A549 (cell line): ENCODE data around the gene FANCC. TPM values are rescaled to one million over a fixed set of nuclear protein-coding genes. Genes with fewer than 3 reads are reported as not detected.
A peak's percentile ranks its signal among the peaks of the same experiment; 100 is the strongest.

Source experiments
- ATAC-seq, 2 experiments: fragments of 200-7000 bp in 1 of 2; fragments of >200 bp in 1 of 2; cut with Nextera tagmentation in 1 of 2; cut with Tn5 transposase in 1 of 2; 3 replicates each; pipeline versions ENCODE4 v1.8.0 to v1.9.1; 2018 to 2020; ENCODE audit warnings: mild to moderate bottlenecking in 1 of 2, moderate library complexity in 1 of 2
- CTCF ChIA-PET: fragments of 300-600 bp; sonication (Branson Sonifier 250); formaldehyde crosslinking; extraction: SDS; loops from one replicate; lab custom pipeline; 2021; ENCODE audit warnings: antibody characterized with exemption, inconsistent platforms; lab: Yijun Ruan, JAX
- POLR2A ChIA-PET: fragments of 350-600 bp; formaldehyde crosslinking; extraction: SDS; loops from one replicate; lab custom pipeline; 2021; ENCODE audit warnings: antibody characterized with exemption, inconsistent platforms; lab: Yijun Ruan, JAX
- DNase-seq, 2 experiments: peaks; one replicate each; pipeline versions ENCODE4 v3.0.0 to v3.0.0-alpha.2; 2011 to 2016; ENCODE audit warnings: low read depth in 1 of 2, low spot score in 1 of 2
- FAIRE-seq: peaks from 2 replicates; lab custom pipeline; 2011; peaks lifted over from hg19 to GRCh38; lab: Jason Lieb, UNC
- H3K27ac ChIP-seq, 2 experiments: fragments of >200 bp; sonication (Bioruptor Twin); formaldehyde crosslinking; 3 replicates each; pipeline ENCODE4 v1.5.1; 2016 to 2017
- H3K4me1 ChIP-seq: fragments of >200 bp; sonication (Bioruptor Twin); formaldehyde crosslinking; 3 replicates; pipeline ENCODE4 v1.6.1; 2016
- H3K4me2 ChIP-seq: fragments of >200 bp; sonication (Bioruptor Twin); formaldehyde crosslinking; 3 replicates; pipeline ENCODE4 v1.6.1; 2016
- H3K4me3 ChIP-seq: fragments of >200 bp; sonication (Bioruptor Twin); formaldehyde crosslinking; 3 replicates; pipeline ENCODE4 v1.5.1; 2016
- H3K9me3 ChIP-seq: fragments of >200 bp; sonication (Bioruptor Twin); formaldehyde crosslinking; 3 replicates; pipeline ENCODE4 v1.6.1; 2016
- BCL3 ChIP-seq: fragments of >200 bp; sonication (Bioruptor Twin); formaldehyde crosslinking; IDR thresholded peaks from 3 replicates; pipeline ENCODE4 v1.6.1; 2016
- BHLHE40 ChIP-seq: IDR thresholded peaks from 2 replicates; pipeline ENCODE4 v1.6.1; 2012; ENCODE audit warnings: low read depth, low read length, inconsistent platforms
- CBX2 ChIP-seq: fragments of 200-600 bp; sonication (generic); IDR thresholded peaks from 2 replicates; pipeline ENCODE4 v1.6.1; 2016; ENCODE audit warnings: low read depth, mild to moderate bottlenecking, borderline replicate concordance
- CBX8 ChIP-seq: fragments of 200-600 bp; sonication (generic); IDR thresholded peaks from 2 replicates; pipeline ENCODE4 v1.6.1; 2016
- CEBPB ChIP-seq, 2 experiments: fragments of >200 bp in 1 of 2; sonication (Bioruptor Twin) in 1 of 2; formaldehyde crosslinking in 1 of 2; IDR thresholded peaks; 2 replicates each; pipeline ENCODE4 v1.6.1; 2012 to 2016
- CHD2 ChIP-seq: fragments of 150-350 bp; IDR thresholded peaks from 2 replicates; pipeline ENCODE4 v1.6.1; 2014; ENCODE audit warnings: low read length; ENCODE audit not compliant: partially characterized antibody
- CHD4 ChIP-seq: fragments of 200-600 bp; sonication (generic); IDR thresholded peaks from 2 replicates; pipeline ENCODE4 v1.6.1; 2016; ENCODE audit warnings: antibody characterized with exemption, mild to moderate bottlenecking, borderline replicate concordance
- CTCF ChIP-seq: fragments of >200 bp; sonication (Bioruptor Twin); formaldehyde crosslinking; IDR thresholded peaks from 3 replicates; pipeline ENCODE4 v1.5.1; 2016
- EHF ChIP-seq: fragments of 250-450 bp; sonication (Bioruptor Pico); IDR thresholded peaks from 2 replicates; pipeline ENCODE4 v1.5.0; 2020; ENCODE audit warnings: mild to moderate bottlenecking
- EHMT2 ChIP-seq: fragments of 200-600 bp; sonication (generic); IDR thresholded peaks from 2 replicates; pipeline ENCODE4 v1.6.1; 2016; ENCODE audit warnings: antibody characterized with exemption, low read depth, mild to moderate bottlenecking, moderate library complexity
- EP300 ChIP-seq, 2 experiments: fragments of >200 bp; sonication (Bioruptor Twin); formaldehyde crosslinking; IDR thresholded peaks; 2 replicates in 1 of 2; 3 replicates in 1 of 2; pipeline ENCODE4 v1.6.1; 2016 to 2017
- ESRRA ChIP-seq: fragments of 150-350 bp; IDR thresholded peaks from 2 replicates; pipeline ENCODE4 v1.6.1; 2014; ENCODE audit warnings: mild to moderate bottlenecking, low read length, borderline replicate concordance
- HOXB5 ChIP-seq: fragments of 250-450 bp; sonication (Bioruptor Pico); IDR thresholded peaks from 2 replicates; pipeline ENCODE4 v1.5.0; 2020; ENCODE audit warnings: mild to moderate bottlenecking, moderate library complexity
- JUNB ChIP-seq: fragments of >200 bp; sonication (Bioruptor Twin); formaldehyde crosslinking; IDR thresholded peaks from 2 replicates; pipeline ENCODE4 v1.6.1; 2016
- MAFK ChIP-seq: fragments of 450-650 bp; IDR thresholded peaks from 2 replicates; pipeline ENCODE4 v1.6.1; 2014; ENCODE audit not compliant: partially characterized antibody
- POLR2A ChIP-seq: IDR thresholded peaks from 2 replicates; pipeline ENCODE4 v1.6.1; 2012; ENCODE audit warnings: mild to moderate bottlenecking, low read length
- POLR2AphosphoS2 ChIP-seq: conservative IDR thresholded peaks from 2 replicates; pipeline ENCODE4 v1.6.1; 2012; ENCODE audit warnings: low read length, improper control_type of control experiment, inconsistent platforms
- RAD21 ChIP-seq, 2 experiments: fragments of >200 bp in 1 of 2; sonication (Bioruptor Twin) in 1 of 2; formaldehyde crosslinking in 1 of 2; IDR thresholded peaks in 1 of 2; conservative IDR thresholded peaks in 1 of 2; 2 replicates in 1 of 2; 3 replicates in 1 of 2; pipeline ENCODE4 v1.6.1; 2012 to 2018; ENCODE audit warnings: inconsistent platforms in 1 of 2
- RCOR1 ChIP-seq: fragments of 150-350 bp; IDR thresholded peaks from 2 replicates; pipeline ENCODE4 v1.6.1; 2014; ENCODE audit warnings: antibody characterized with exemption, low read length, low read depth
- REST ChIP-seq: fragments of 200-600 bp; sonication (generic); IDR thresholded peaks from 2 replicates; pipeline ENCODE4 v1.6.1; 2016; ENCODE audit warnings: antibody characterized with exemption, mild to moderate bottlenecking, moderate library complexity
- TFCP2L1 ChIP-seq: fragments of 250-450 bp; sonication (Bioruptor Pico); IDR thresholded peaks from 2 replicates; pipeline ENCODE4 v1.5.0; 2021; ENCODE audit warnings: mild to moderate bottlenecking
- TP53 ChIP-seq: fragments of 250-450 bp; sonication (Bioruptor Pico); IDR thresholded peaks from 2 replicates; pipeline ENCODE4 v1.5.0; 2021; ENCODE audit warnings: mild to moderate bottlenecking, moderate library complexity
- WGBS: methylation state at CpG from one replicate; pipeline ENCODE4 v1.1.6; 2017; ENCODE audit errors: missing lambda C conversion rate; 5-methylcytosine and 5-hydroxymethylcytosine counted together
- polyA plus RNA-seq, 4 experiments: library from polyadenylated mRNA; depleted of rRNA in 3 of 4; stranded (reverse); fragments of >200 nt; fragmentation: RNase III in 1 of 4; extraction: RNeasy Plus Mini Kit Qiagen cat#74134 plus additional on column Dnase treatment in 1 of 4; gene quantifications; 2 replicates in 3 of 4; 3 replicates in 1 of 4; pipeline ENCODE4 v1.2.3, GENCODE V29; 2011 to 2017
- TF ChIP-seq, protein P1 (sequence below): fragments of 250-450 bp; sonication (Bioruptor Pico); IDR thresholded peaks from 2 replicates; pipeline ENCODE4 v1.5.0; 2021; ENCODE audit warnings: mild to moderate bottlenecking, moderate library complexity, borderline replicate concordance
- TF ChIP-seq, protein P2 (sequence below): fragments of 250-450 bp; sonication (Bioruptor Pico); IDR thresholded peaks from 2 replicates; pipeline ENCODE4 v1.5.0; 2020; ENCODE audit warnings: low read depth, mild to moderate bottlenecking, moderate library complexity
- TF ChIP-seq, protein P3 (sequence below): fragments of >200 bp; sonication (Bioruptor Twin); formaldehyde crosslinking; IDR thresholded peaks from 2 replicates; pipeline ENCODE4 v1.6.1; 2016

Gene FANCC
- polyA plus RNA-seq, 2 of the 4 experiments (the other 2 are of a cell fraction) = 13.5 to 24.9 TPM

GRCh38 chr9:95185956-95186355 is 131.6 kb downstream of the FANCC start:
- CTCF ChIA-PET = interaction anchor here (1.0 kb wide), 1 partner anchor 41 kb away, joined by 3 read pairs; no protein-coding TSS in a partner anchor
- TF ChIP-seq CTCF = no peak
- TF ChIP-seq RCOR1 = no peak
- no peak for TF ChIP-seq JUNB
- no peak for TF ChIP-seq MAFK
- no peak for TF ChIP-seq POLR2AphosphoS2
- no peak for TF ChIP-seq HOXB5
- no peak for TF ChIP-seq CBX8
- no peak for TF ChIP-seq ESRRA
- no peak for TF ChIP-seq TP53 (CRISPR knock-in tag)
- TF ChIP-seq, protein P1, sequence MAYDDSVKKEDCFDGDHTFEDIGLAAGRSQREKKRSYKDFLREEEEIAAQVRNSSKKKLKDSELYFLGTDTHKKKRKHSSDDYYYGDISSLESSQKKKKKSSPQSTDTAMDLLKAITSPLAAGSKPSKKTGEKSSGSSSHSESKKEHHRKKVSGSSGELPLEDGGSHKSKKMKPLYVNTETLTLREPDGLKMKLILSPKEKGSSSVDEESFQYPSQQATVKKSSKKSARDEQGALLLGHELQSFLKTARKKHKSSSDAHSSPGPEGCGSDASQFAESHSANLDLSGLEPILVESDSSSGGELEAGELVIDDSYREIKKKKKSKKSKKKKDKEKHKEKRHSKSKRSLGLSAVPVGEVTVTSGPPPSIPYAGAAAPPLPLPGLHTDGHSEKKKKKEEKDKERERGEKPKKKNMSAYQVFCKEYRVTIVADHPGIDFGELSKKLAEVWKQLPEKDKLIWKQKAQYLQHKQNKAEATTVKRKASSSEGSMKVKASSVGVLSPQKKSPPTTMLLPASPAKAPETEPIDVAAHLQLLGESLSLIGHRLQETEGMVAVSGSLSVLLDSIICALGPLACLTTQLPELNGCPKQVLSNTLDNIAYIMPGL (CRISPR knock-in tag) = no peak
- no peak for TF ChIP-seq CBX2
- no peak for TF ChIP-seq CHD4
- POLR2A ChIA-PET = no interaction called here
- no peaks in the 10 kb centered on the region for H3K4me1 ChIP-seq
- H3K4me3 ChIP-seq = no peak overlapping the region
- no peak for ATAC-seq
- H3K27ac ChIP-seq = no peak overlapping the region
- no peaks in the 10 kb centered on the region for H3K9me3 ChIP-seq
- no peak for DNase-seq
- WGBS = 91% methylated on average over 2 of the region's 2 CpGs
- no peak for FAIRE-seq
- no peak overlapping the region for H3K4me2 ChIP-seq

- peak in 1 of 2 experiments; percentile 7 for DNase-seq
- H3K9me3 ChIP-seq = no peaks in the 10 kb centered on the region
- TF ChIP-seq, protein P2, sequence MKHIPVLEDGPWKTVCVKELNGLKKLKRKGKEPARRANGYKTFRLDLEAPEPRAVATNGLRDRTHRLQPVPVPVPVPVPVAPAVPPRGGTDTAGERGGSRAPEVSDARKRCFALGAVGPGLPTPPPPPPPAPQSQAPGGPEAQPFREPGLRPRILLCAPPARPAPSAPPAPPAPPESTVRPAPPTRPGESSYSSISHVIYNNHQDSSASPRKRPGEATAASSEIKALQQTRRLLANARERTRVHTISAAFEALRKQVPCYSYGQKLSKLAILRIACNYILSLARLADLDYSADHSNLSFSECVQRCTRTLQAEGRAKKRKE (CRISPR knock-in tag) = no peak
- TF ChIP-seq CHD4 (no peak), RAD21 (conservative IDR thresholded peaks at IDR 0.05 in 1 of 2, IDR thresholded peaks at IDR 0.05 in 1 of 2) (no peak), BCL3 (no peak)
- TF ChIP-seq, all 56 proteins: peak for 0
- Histone ChIP-seq H3K4me2 (no peak overlapping the region), H3K4me3 (no peak overlapping the region), H3K4me1 (no peaks in the 10 kb centered on the region), H3K27ac (no peak overlapping the region)
- 87% methylated on average over 11 of the region's 11 CpGs for WGBS
- ChIA-PET POLR2A (no interaction called here), CTCF (interaction anchor here (0.7 to 1.7 kb wide), 4 partner anchors 10 to 523 kb away, joined by 3 to 5 read pairs (median 3); no protein-coding TSS in a partner anchor)
- ATAC-seq (peak in 1 of 2 experiments; percentile 49; a peak in 2 of 6 replicates), FAIRE-seq (no peak)
Measured at GRCh38 chr9:95182854-95183563, 134.5 kb downstream of the FANCC start.

- WGBS = 73% methylated on average over 4 of the region's 4 CpGs
- H3K4me3 ChIP-seq = no peak overlapping the region
- no peak overlapping the region for H3K4me2 ChIP-seq
- ChIA-PET CTCF (interaction anchor here (0.8 to 1.7 kb wide), 2 partner anchors 11 to 514 kb away, joined by 3 to 5 read pairs; no protein-coding TSS in a partner anchor), POLR2A (no interaction called here)
- H3K9me3 ChIP-seq = no peaks in the 10 kb centered on the region
- H3K27ac ChIP-seq = no peak overlapping the region
- no peaks in the 10 kb centered on the region for H3K4me1 ChIP-seq
- FAIRE-seq (no peak), ATAC-seq (no peak), DNase-seq (no peak)
- TF ChIP-seq REST (no peak), EP300 (IDR thresholded peaks at IDR 0.05) (no peak), POLR2A (no peak), TFCP2L1 (CRISPR knock-in tag) (no peak), CEBPB (IDR thresholded peaks at IDR 0.05) (no peak), CHD2 (no peak), EHMT2 (no peak), CBX8 (no peak), BHLHE40 (no peak), EHF (CRISPR knock-in tag) (no peak)
- TF ChIP-seq, protein P3, sequence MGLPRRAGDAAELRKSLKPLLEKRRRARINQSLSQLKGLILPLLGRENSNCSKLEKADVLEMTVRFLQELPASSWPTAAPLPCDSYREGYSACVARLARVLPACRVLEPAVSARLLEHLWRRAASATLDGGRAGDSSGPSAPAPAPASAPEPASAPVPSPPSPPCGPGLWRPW = no peak
Measured at GRCh38 chr9:95181835-95182234, 135.7 kb downstream of the FANCC start.
